NCI-H1417 (cell line): ENCODE results near the gene HBM.
"Not testable (repeated sequence)": the region's sequence is repeated elsewhere in the genome, so short reads cannot be mapped to it uniquely, and the experiment has no call there.

Experiments used
- DNase-seq, 3 experiments: peaks; one replicate each; lab custom pipeline; 2025; lab: John Stamatoyannopoulos, UW

HBM gene

GRCh38 chr16:146646-147045, 19.1 kb upstream of the HBM start:
- no peak for DNase-seq

- peak in 2 of 3 experiments; percentile 24 to 60 for DNase-seq
These were observed 16.6 kb upstream of the HBM start for GRCh38 chr16:149024-149660.

GRCh38 chr16:152141-153128, 13.3 kb upstream of the HBM start, which contains the start of gene HBZ:
Gene HBZ (plus strand): TSS chr16:152644. CDS start chr16:152910, 266 bp downstream.
- DNase-seq = peak in 1 of 3 experiments; percentile 48

GRCh38 chr16:153129-153521, 12.7 kb upstream of the HBM start:
- not testable (repeated sequence) for DNase-seq

- DNase-seq = not testable (repeated sequence)
These were observed 12.1 kb upstream of the HBM start for GRCh38 chr16:153550-154216.

GRCh38 chr16:154217-155030, 11.4 kb upstream of the HBM start:
- DNase-seq = peak in 2 of 3 experiments; percentile 53 to 80

GRCh38 chr16:155031-155398, 10.8 kb upstream of the HBM start:
- DNase-seq = no peak

GRCh38 chr16:159136-159849, 6.5 kb upstream of the HBM start:
- no peak for DNase-seq

- not testable (repeated sequence) for DNase-seq
These were observed 5.5 kb upstream of the HBM start for GRCh38 chr16:160242-160641.

- no peak for DNase-seq
These were observed 5.0 kb upstream of the HBM start for GRCh38 chr16:160691-161190.

- no peak for DNase-seq
These were observed 3.3 kb upstream of the HBM start for GRCh38 chr16:162271-162991.

- not testable (repeated sequence) for DNase-seq
These were observed 2.6 kb upstream of the HBM start for GRCh38 chr16:163139-163538.

- DNase-seq = not testable (repeated sequence)
These were observed 2.1 kb upstream of the HBM start for GRCh38 chr16:163696-164095.

GRCh38 chr16:164134-164823, 1.5 kb upstream of the HBM start:
- not testable (repeated sequence) for DNase-seq

- DNase-seq = no peak
These were observed 795 bp upstream of the HBM start for GRCh38 chr16:164827-165538.

GRCh38 chr16:166375-167121, 770 bp downstream of the HBM start:
- DNase-seq = no peak

- DNase-seq = no peak
These were observed 1.4 kb downstream of the HBM start for GRCh38 chr16:167122-167690.

- peak in 2 of 3 experiments; percentile 26 to 74 for DNase-seq
These were observed 2.6 kb downstream of the HBM start for GRCh38 chr16:168424-168823.
